Endothelial cell of umbilical vein (primary cell): ENCODE results near the gene PBXIP1.

Source experiments
- CTCF ChIP-seq, 2 donors: IDR thresholded peaks; 1 replicate in 1 of 2; 2 replicates in 1 of 2; pipeline ENCODE4 v1.5.1; 2011; ENCODE audit warnings: low read length in 2 of 2, mild to moderate bottlenecking in 2 of 2, moderate library complexity in 2 of 2, control low read depth in 1 of 2, inconsistent platforms in 1 of 2, low read depth in 1 of 2; ENCODE audit not compliant: insufficient read depth in 1 of 2; ENCODE audit errors: extremely low read depth in 1 of 2
- GATA2 ChIP-seq: IDR thresholded peaks from 2 replicates; pipeline ENCODE4 v1.7.0; 2011; ENCODE audit warnings: low read depth, mild to moderate bottlenecking, moderate library complexity, mixed read lengths, low read length; ENCODE audit not compliant: insufficient read length, insufficient read depth
- POLR2A ChIP-seq: IDR thresholded peaks from 2 replicates; pipeline ENCODE4 v1.6.1; 2012; ENCODE audit warnings: low read depth, mild to moderate bottlenecking, control low read depth, low read length

- peak; percentile 35 to 65 for TF ChIP-seq CTCF (IDR thresholded peaks at IDR 0.05; ENCODE audit: extremely low read depth in 1 of 2, insufficient read depth in 1 of 2, low read depth in 1 of 2, low read length in 2 of 2)
- no peak for TF ChIP-seq GATA2
- TF ChIP-seq POLR2A, result peak; percentile 84
Observed at GRCh38 chr1:154961207-154962155, 5.6 kb upstream of the PBXIP1 start, which contains the start of gene PYGO2.
